K562 (cell line): ENCODE data around the gene BMP6.

Experiments
- ATF3 ChIP-seq, 2 experiments: fragments of 450-650 bp in 1 of 2; sonication (generic) in 1 of 2; formaldehyde crosslinking in 1 of 2; IDR thresholded peaks in 1 of 2; conservative IDR thresholded peaks in 1 of 2; 2 replicates each; pipeline versions ENCODE4 v1.6.1 to v1.8.1; 2016 to 2023; ENCODE audit warnings: mild to moderate bottlenecking in 2 of 2, moderate library complexity in 2 of 2, inconsistent platforms in 1 of 2, missing genetic modification reagents in 1 of 2
- BRD9 ChIP-seq: fragments of 450-650 bp; IDR thresholded peaks from 2 replicates; pipeline ENCODE4 v1.6.1; 2018; ENCODE audit warnings: low read depth; ENCODE audit not compliant: partially characterized antibody
- CHD4 ChIP-seq: fragments of 200-600 bp; sonication (generic); IDR thresholded peaks from 3 replicates; pipeline ENCODE4 v1.6.1; 2012; ENCODE audit warnings: low read depth, mild to moderate bottlenecking, mixed read lengths, low read length, inconsistent platforms; ENCODE audit not compliant: insufficient read depth, insufficient replicate concordance, poor library complexity, severe bottlenecking
- CTCF ChIP-seq, 3 experiments: IDR thresholded peaks in 2 of 3; conservative IDR thresholded peaks in 1 of 3; 2 replicates each; pipeline ENCODE4 v1.5.1; 2011 to 2012; ENCODE audit warnings: low read length in 3 of 3, mild to moderate bottlenecking in 3 of 3, control low read depth in 2 of 3, improper control_type of control experiment in 1 of 3, inconsistent platforms in 1 of 3, low read depth in 1 of 3, mixed read lengths in 1 of 3, moderate library complexity in 1 of 3; ENCODE audit not compliant: insufficient read depth in 2 of 3
- EZH2 ChIP-seq: IDR thresholded peaks from 2 replicates; pipeline ENCODE4 v1.6.1; 2012; ENCODE audit warnings: low read depth, mild to moderate bottlenecking, inconsistent platforms, low read length, borderline replicate concordance
- HMG20B ChIP-seq: fragments of 250-450 bp; sonication (Bioruptor Pico); IDR thresholded peaks from 2 replicates; pipeline ENCODE4 v1.5.0; 2021; ENCODE audit warnings: mild to moderate bottlenecking
- HMGXB4 ChIP-seq: sonication (generic); formaldehyde crosslinking; IDR thresholded peaks from 2 replicates; pipeline ENCODE4 v1.8.1; 2023; ENCODE audit warnings: mild to moderate bottlenecking, missing genetic modification reagents
- JUND ChIP-seq, 2 experiments: IDR thresholded peaks; 2 replicates in 1 of 2; 3 replicates in 1 of 2; pipeline ENCODE4 v1.6.1; 2011; ENCODE audit warnings: borderline replicate concordance in 2 of 2, low read depth in 2 of 2, low read length in 2 of 2, improper control_type of control experiment in 1 of 2, missing biosample characterization in 1 of 2, missing genetic modification characterization in 1 of 2, missing genetic modification reagents in 1 of 2
- MEF2A ChIP-seq: IDR thresholded peaks from 2 replicates; pipeline ENCODE4 v1.6.1; 2011; ENCODE audit warnings: low read depth, mild to moderate bottlenecking, low read length, moderate library complexity; ENCODE audit not compliant: control insufficient read depth
- NFE2L1 ChIP-seq: fragments of 450-650 bp; IDR thresholded peaks from 2 replicates; pipeline ENCODE4 v1.6.1; 2016; ENCODE audit warnings: missing genetic modification characterization, low read depth, mild to moderate bottlenecking, missing compliant biosample characterization, moderate library complexity, borderline replicate concordance
- RBM22 ChIP-seq: fragments of 200-400 bp; formaldehyde crosslinking; IDR thresholded peaks from 2 replicates; pipeline ENCODE4 v1.6.1; 2018; ENCODE audit warnings: low read length, low read depth; ENCODE audit not compliant: poor library complexity, severe bottlenecking
- RBM34 ChIP-seq: fragments of 200-400 bp; formaldehyde crosslinking; IDR thresholded peaks from 2 replicates; pipeline ENCODE4 v1.6.1; 2018; ENCODE audit warnings: low read length, borderline replicate concordance; ENCODE audit not compliant: insufficient read depth
- SMAD4 ChIP-seq: fragments of 250-450 bp; sonication (Bioruptor Pico); conservative IDR thresholded peaks from 2 replicates; pipeline ENCODE4 v1.8.0; 2021; ENCODE audit warnings: inconsistent platforms, mild to moderate bottlenecking, moderate library complexity
- ZNF384 ChIP-seq: IDR thresholded peaks from 2 replicates; pipeline ENCODE4 v1.6.1; 2012; ENCODE audit warnings: low read depth, low read length, improper control_type of control experiment

GRCh38 chr6:7823552-7823951 is 97.7 kb downstream of the BMP6 start:
- TF ChIP-seq CHD4 (no peak), RBM22 (no peak), HMG20B (CRISPR knock-in tag) (no peak), ZNF384 (no peak), CTCF (IDR thresholded peaks at IDR 0.05 in 2 of 3, conservative IDR thresholded peaks at IDR 0.05 in 1 of 3; ENCODE audit: insufficient read depth in 2 of 3, low read depth in 1 of 3, low read length in 3 of 3) (no peak), BRD9 (no peak), EZH2 (no peak), RBM34 (no peak), HMGXB4 (CRISPR knock-in tag) (no peak), SMAD4 (CRISPR knock-in tag) (no peak), JUND (IDR thresholded peaks at IDR 0.05; ENCODE audit: borderline replicate concordance, low read depth, low read length) (no peak), JUND (tag; IDR thresholded peaks at IDR 0.05; ENCODE audit: borderline replicate concordance, low read depth, low read length) (no peak), MEF2A (no peak), NFE2L1 (no peak), ATF3 (IDR thresholded peaks at IDR 0.05) (no peak), ATF3 (CRISPR knock-in tag; conservative IDR thresholded peaks at IDR 0.05) (no peak)
